ENCODE results near the gene RAPGEF6. TPM values are rescaled to one million over a fixed set of nuclear protein-coding genes. Genes with fewer than 3 reads are reported as not detected.

RAPGEF6 gene
- total and polyA plus RNA-seq, 2 experiments from 2014 or later, result 6.9 to 8.6 TPM

DNA sequence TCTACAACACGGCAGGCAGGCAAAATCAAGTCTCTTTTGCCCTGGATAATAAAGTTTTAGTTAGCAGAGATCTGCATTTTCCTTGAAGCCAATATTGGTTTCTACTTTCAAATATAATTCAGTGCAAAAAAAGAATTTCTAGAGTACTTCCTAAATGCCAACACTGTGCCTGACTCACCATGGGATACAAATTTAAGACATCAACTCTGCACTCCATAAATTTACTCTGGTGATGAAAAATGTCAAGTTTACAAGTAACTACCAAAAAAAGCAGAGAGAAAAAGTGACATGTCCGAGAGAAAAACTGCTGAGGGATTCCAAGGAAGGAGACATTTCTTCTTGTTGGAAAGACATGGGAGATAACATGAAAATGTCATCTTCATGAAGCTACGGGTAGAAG lies 119.7 kb downstream of the RAPGEF6 start:
- H3K9me2 ChIP-seq (ENCODE audit: insufficient read depth), result no peaks in the 10 kb centered on the region
- H3K4me3 ChIP-seq, result no peak overlapping the region
- no peak overlapping the region for H2AFZ ChIP-seq
- H3K27me3 ChIP-seq (replicated peaks; ENCODE audit: insufficient read depth), result no peaks in the 10 kb centered on the region
- H3K4me1 ChIP-seq (ENCODE audit: insufficient read depth), result peaks cover 15% of the 10 kb centered on the region
- no peak for DNase-seq
- in situ Hi-C loops (cut with MboI), result no loop called here
- no peaks in the 10 kb centered on the region for H3K36me3 ChIP-seq (ENCODE audit: low read depth)
- 78 to 79% methylated on average over 3 of the region's 3 CpGs for WGBS, 2 experiments (ENCODE audit: low coverage in 1 of 2, low lambda C conversion rate in 2 of 2, missing lambda C conversion rate in 2 of 2)
- H3K9me3 ChIP-seq (ENCODE audit: low read depth), result no peaks in the 10 kb centered on the region
- TF ChIP-seq EZH2 (IDR thresholded peaks at IDR 0.05; ENCODE audit: insufficient read depth, poor library complexity, severe bottlenecking) (no peak), EZH2phosphoT487 (IDR thresholded peaks at IDR 0.05; ENCODE audit: insufficient read depth, low read depth) (no peak)
- no peaks in the 10 kb centered on the region for H3K79me2 ChIP-seq (ENCODE audit: insufficient read depth)
- H3K27ac ChIP-seq, result no peak overlapping the region
- H4K20me1 ChIP-seq (ENCODE audit: insufficient read depth), result no peaks in the 10 kb centered on the region
- H3K4me2 ChIP-seq (ENCODE audit: unreplicated experiment), result peak overlapping the region; percentile 10
- H3K9ac ChIP-seq, result no peak overlapping the region
- peaks cover 9% of the 10 kb centered on the region; the same call in 1 of the 2 replicates for H3F3A ChIP-seq (ENCODE audit: insufficient read depth)

DNA sequence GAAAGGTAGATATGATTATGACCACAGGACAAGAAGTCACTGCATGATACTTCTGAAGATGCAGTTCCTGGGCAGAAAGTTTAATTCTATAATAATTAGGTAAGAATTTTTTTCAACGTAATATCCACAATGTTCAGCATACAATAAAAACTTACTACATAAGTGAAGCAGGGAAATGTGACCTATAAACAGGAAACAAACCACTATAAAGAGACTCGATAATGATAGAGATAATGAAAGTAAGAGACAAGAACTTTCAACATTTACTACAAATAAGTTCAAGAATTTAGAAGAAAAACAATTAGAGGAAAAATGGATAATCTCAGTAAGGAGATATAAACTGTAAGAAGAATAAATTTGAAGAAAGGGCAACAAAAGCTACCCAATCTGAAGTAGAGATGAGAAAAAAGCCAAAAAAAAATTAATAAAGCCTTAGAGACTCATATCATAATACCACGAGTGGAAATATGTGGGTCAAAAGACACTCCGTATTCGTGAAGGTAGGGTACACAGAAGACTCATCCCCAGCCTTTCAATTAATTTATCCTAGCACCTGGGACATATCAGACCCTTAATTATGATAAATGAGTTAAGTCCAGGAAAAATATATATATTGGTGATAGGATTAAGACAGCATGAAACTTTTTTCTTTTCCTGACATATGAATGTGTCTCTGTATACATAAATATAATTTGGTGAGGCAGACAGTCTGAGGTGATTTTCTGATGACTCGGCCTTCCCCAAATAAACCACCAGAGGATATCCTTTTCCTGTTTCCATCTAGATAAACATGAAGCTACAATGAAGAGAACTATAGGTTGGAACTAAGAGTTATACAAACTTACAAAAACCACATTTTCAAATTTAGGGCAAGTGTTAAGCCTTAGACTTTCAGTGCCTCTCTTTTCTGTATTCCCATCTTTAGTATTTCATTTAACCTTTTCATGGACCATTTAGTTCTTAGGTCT lies 120.4 kb downstream of the RAPGEF6 start:
- Histone ChIP-seq H3K27me3 (replicated peaks; ENCODE audit: insufficient read depth) (no peaks in the 10 kb centered on the region), H3K27ac (no peak overlapping the region), H3K4me2 (ENCODE audit: unreplicated experiment) (peak overlapping the region; percentile 10)

DNA sequence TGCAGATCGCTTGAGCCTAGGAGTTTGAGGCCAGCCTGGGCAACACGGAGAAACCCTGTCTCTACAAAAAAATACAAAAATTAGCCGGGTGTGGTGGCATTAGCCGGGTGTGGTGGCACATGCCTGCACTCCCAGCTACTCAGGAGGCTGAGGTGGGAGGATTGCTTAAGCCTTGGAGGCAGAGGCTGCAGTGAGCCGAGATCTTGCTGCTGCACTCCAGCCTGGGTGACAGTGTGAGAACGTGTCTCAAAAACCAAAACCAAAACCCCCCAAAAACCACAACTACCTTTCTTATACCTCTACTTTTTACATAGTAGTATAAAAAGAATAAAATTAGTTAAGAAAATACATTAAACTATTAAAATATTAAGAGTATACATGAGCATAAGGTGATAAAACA lies 121.2 kb downstream of the RAPGEF6 start:
- Histone ChIP-seq H2AFZ (no peak overlapping the region), H3K4me2 (ENCODE audit: unreplicated experiment) (no peak overlapping the region), H3K79me2 (ENCODE audit: insufficient read depth) (no peaks in the 10 kb centered on the region), H3K27ac (no peak overlapping the region), H3K9me2 (ENCODE audit: insufficient read depth) (no peaks in the 10 kb centered on the region), H4K20me1 (ENCODE audit: insufficient read depth) (no peaks in the 10 kb centered on the region), H3K4me3 (no peak overlapping the region), H3K9me3 (ENCODE audit: low read depth) (no peaks in the 10 kb centered on the region), H3K36me3 (ENCODE audit: low read depth) (no peaks in the 10 kb centered on the region), H3K4me1 (ENCODE audit: insufficient read depth) (peaks cover 15% of the 10 kb centered on the region), H3K27me3 (replicated peaks; ENCODE audit: insufficient read depth) (no peaks in the 10 kb centered on the region), H3K9ac (no peak overlapping the region), H3F3A (ENCODE audit: insufficient read depth) (peaks cover 9% of the 10 kb centered on the region; the same call in 1 of the 2 replicates)
- no peak for DNase-seq
- in situ Hi-C loops (cut with MboI), result no loop called here
- no peak for TF ChIP-seq EZH2 (IDR thresholded peaks at IDR 0.05; ENCODE audit: insufficient read depth, poor library complexity, severe bottlenecking)
- no peak for TF ChIP-seq EZH2phosphoT487 (IDR thresholded peaks at IDR 0.05; ENCODE audit: insufficient read depth, low read depth)
- WGBS, 2 experiments (ENCODE audit: low coverage in 1 of 2, low lambda C conversion rate in 2 of 2, missing lambda C conversion rate in 2 of 2), result 96 to 99% methylated on average over 6 of the region's 6 CpGs

More for the DNA sequence above, 120.4 kb downstream of the RAPGEF6 start:
- in situ Hi-C loops (cut with MboI), result no loop called here
- H2AFZ ChIP-seq, result no peak overlapping the region
- no peaks in the 10 kb centered on the region for H3K79me2 ChIP-seq (ENCODE audit: insufficient read depth)
- peak; percentile 32 for DNase-seq
- no peaks in the 10 kb centered on the region for H4K20me1 ChIP-seq (ENCODE audit: insufficient read depth)
- no peaks in the 10 kb centered on the region for H3K9me3 ChIP-seq (ENCODE audit: low read depth)
- WGBS, 2 experiments (ENCODE audit: low coverage in 1 of 2, low lambda C conversion rate in 2 of 2, missing lambda C conversion rate in 2 of 2), result 92 to 94% methylated on average over 6 of the region's 6 CpGs
- no peak overlapping the region for H3K4me3 ChIP-seq
- H3K4me1 ChIP-seq (ENCODE audit: insufficient read depth), result peaks cover 15% of the 10 kb centered on the region
- peaks cover 9% of the 10 kb centered on the region; the same call in 1 of the 2 replicates for H3F3A ChIP-seq (ENCODE audit: insufficient read depth)
- TF ChIP-seq EZH2 (IDR thresholded peaks at IDR 0.05; ENCODE audit: insufficient read depth, poor library complexity, severe bottlenecking) (no peak), EZH2phosphoT487 (IDR thresholded peaks at IDR 0.05; ENCODE audit: insufficient read depth, low read depth) (no peak)
- no peaks in the 10 kb centered on the region for H3K36me3 ChIP-seq (ENCODE audit: low read depth)
- no peaks in the 10 kb centered on the region for H3K9me2 ChIP-seq (ENCODE audit: insufficient read depth)
- H3K9ac ChIP-seq, result no peak overlapping the region

DNA sequence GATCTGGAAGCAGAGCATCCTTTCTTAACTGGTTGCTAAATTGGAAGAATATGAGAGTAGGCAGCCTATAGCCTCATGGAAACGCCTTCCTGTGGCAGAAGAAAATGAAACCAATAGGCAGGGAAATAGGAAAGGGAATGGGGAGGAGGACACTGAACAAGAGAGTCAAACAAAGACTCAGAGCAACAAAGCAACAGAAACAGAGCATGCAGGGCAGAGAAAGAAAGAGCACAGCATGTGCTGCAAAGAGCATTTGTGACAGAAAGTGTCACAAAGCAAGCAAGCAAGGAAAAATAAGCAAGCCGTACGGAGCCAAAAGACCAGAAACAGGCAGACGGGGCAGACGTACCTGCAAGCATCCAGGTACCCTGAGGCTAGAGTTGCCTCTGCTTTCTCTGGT lies 123.1 kb downstream of the RAPGEF6 start:
- Histone ChIP-seq H2AFZ (no peak overlapping the region), H3K9me3 (ENCODE audit: low read depth) (no peaks in the 10 kb centered on the region), H3K4me2 (ENCODE audit: unreplicated experiment) (no peak overlapping the region), H3K27ac (no peak overlapping the region), H4K20me1 (ENCODE audit: insufficient read depth) (no peaks in the 10 kb centered on the region), H3F3A (ENCODE audit: insufficient read depth) (peaks cover 9% of the 10 kb centered on the region; the same call in 1 of the 2 replicates), H3K27me3 (replicated peaks; ENCODE audit: insufficient read depth) (no peaks in the 10 kb centered on the region), H3K4me1 (ENCODE audit: insufficient read depth) (peaks cover 15% of the 10 kb centered on the region), H3K4me3 (no peak overlapping the region), H3K36me3 (ENCODE audit: low read depth) (no peaks in the 10 kb centered on the region), H3K9me2 (ENCODE audit: insufficient read depth) (no peaks in the 10 kb centered on the region), H3K79me2 (ENCODE audit: insufficient read depth) (no peaks in the 10 kb centered on the region), H3K9ac (no peak overlapping the region)
- TF ChIP-seq EZH2phosphoT487 (IDR thresholded peaks at IDR 0.05; ENCODE audit: insufficient read depth, low read depth), result no peak
- no peak for DNase-seq
- in situ Hi-C loops (cut with MboI), result no loop called here
- 96 to 97% methylated on average over 5 of the region's 5 CpGs for WGBS, 2 experiments (ENCODE audit: low coverage in 1 of 2, low lambda C conversion rate in 2 of 2, missing lambda C conversion rate in 2 of 2)

Data from GM23248 (cell line).